CD8-positive, alpha-beta memory T cell (primary cell): ENCODE data around the gene INKA2. TPM values are rescaled to one million over a fixed set of nuclear protein-coding genes. Genes with fewer than 3 reads are reported as not detected.

Source experiments
- CTCF ChIA-PET: fragments of 350-600 bp; sonication (Branson Sonifier 250); formaldehyde crosslinking; loops from one replicate; lab custom pipeline; 2021; ENCODE audit warnings: antibody characterized with exemption; lab: Charles Lee
- POLR2A ChIA-PET: fragments of 350-600 bp; sonication (Branson Sonifier 250); formaldehyde crosslinking; loops from one replicate; lab custom pipeline; 2021; ENCODE audit warnings: antibody characterized with exemption; lab: Charles Lee
- DNase-seq, 5 donors: peaks; one replicate each; pipeline versions ENCODE4 v3.0.0 to v3.0.0-alpha.2; 2020 to 2022; ENCODE audit warnings: mixed read lengths in 1 of 5
- H3K27ac ChIP-seq: one replicate; pipeline ENCODE4 v1.7.0; 2013; ENCODE audit warnings: low read depth, mild to moderate bottlenecking, low read length, moderate library complexity
- H3K27me3 ChIP-seq: 2 replicates; pipeline ENCODE4 v1.7.0; 2013; ENCODE audit warnings: low read length, mild to moderate bottlenecking; ENCODE audit not compliant: insufficient read depth, poor library complexity, severe bottlenecking
- H3K36me3 ChIP-seq: 2 replicates; pipeline ENCODE4 v1.7.0; 2013; ENCODE audit warnings: mild to moderate bottlenecking, low read length, moderate library complexity; ENCODE audit not compliant: insufficient read depth
- H3K4me1 ChIP-seq: 2 replicates; pipeline ENCODE4 v1.7.0; 2013; ENCODE audit warnings: mild to moderate bottlenecking, low read length, moderate library complexity; ENCODE audit not compliant: insufficient read depth
- H3K4me3 ChIP-seq: 2 replicates; pipeline ENCODE4 v1.7.0; 2013; ENCODE audit warnings: mild to moderate bottlenecking, low read length
- H3K9me3 ChIP-seq: 2 replicates; pipeline ENCODE4 v1.7.0; 2013; ENCODE audit warnings: mild to moderate bottlenecking, low read length
- H3K27ac Mint-ChIP-seq, 8 donors: one replicate each; pipeline ENCODE4 v1.8.0; 2020 to 2021; ENCODE audit warnings: mixed read lengths in 8 of 8, mild to moderate bottlenecking in 6 of 8, inconsistent platforms in 3 of 8, moderate library complexity in 3 of 8
- H3K27me3 Mint-ChIP-seq, 2 donors: one replicate each; pipeline ENCODE4 v1.8.0; 2020 to 2021; ENCODE audit warnings: mixed read lengths in 2 of 2, mild to moderate bottlenecking in 1 of 2, moderate library complexity in 1 of 2
- H3K36me3 Mint-ChIP-seq, 3 donors: one replicate each; pipeline ENCODE4 v1.8.0; 2020 to 2021; ENCODE audit warnings: mixed read lengths in 3 of 3, inconsistent platforms in 1 of 3, mild to moderate bottlenecking in 1 of 3
- H3K4me1 Mint-ChIP-seq, 3 donors: one replicate each; pipeline ENCODE4 v1.8.0; 2020 to 2021; ENCODE audit warnings: mixed read lengths in 3 of 3, inconsistent platforms in 1 of 3, mild to moderate bottlenecking in 1 of 3
- H3K4me3 Mint-ChIP-seq, 7 donors: one replicate each; pipeline ENCODE4 v1.8.0; 2020 to 2021; ENCODE audit warnings: mixed read lengths in 7 of 7, mild to moderate bottlenecking in 6 of 7, moderate library complexity in 4 of 7, inconsistent platforms in 2 of 7
- H3K9me3 Mint-ChIP-seq, 5 donors: one replicate each; pipeline ENCODE4 v1.8.0; 2020 to 2022; ENCODE audit warnings: mixed read lengths in 5 of 5, mild to moderate bottlenecking in 3 of 5, moderate library complexity in 2 of 5, inconsistent platforms in 1 of 5
- polyA plus RNA-seq: library from polyadenylated mRNA; unstranded; fragments of 300-500 nt; fragmentation: Illumina TruSeq; gene quantifications from one replicate; pipeline ENCODE4 v1.2.3, GENCODE V29; 2021
- total RNA-seq, 2 experiments: library from RNA; stranded (reverse); gene quantifications; one replicate each; pipeline ENCODE4 v1.2.3, GENCODE V29; 2021

INKA2 gene
- total and polyA plus RNA-seq, 3 experiments from 2014 or later = 1.8 to 3.8 TPM; not detected in 1

GRCh38 chr1:111723091-111723806, 15.9 kb downstream of the INKA2 start:
- Histone ChIP-seq H3K4me1 (peaks cover 10% of the 10 kb centered on the region), H3K4me3 (no peak overlapping the region), H3K36me3 (no peaks in the 10 kb centered on the region), H3K9me3 (no peaks in the 10 kb centered on the region), H3K27ac (no peak overlapping the region), H3K27me3 (no peaks in the 10 kb centered on the region)
- Mint-ChIP-seq H3K4me1 (peaks cover 16 to 27% (median 27%) of the 10 kb centered on the region in 3 donors), H3K27ac (peak overlapping the region; percentile 19 to 91 (median 78)), H3K9me3 (no peaks in the 10 kb centered on the region), H3K27me3 (peaks cover 0 to 2% of the 10 kb centered on the region in 2 donors), H3K36me3 (no peaks in the 10 kb centered on the region), H3K4me3 (no peak overlapping the region)
- POLR2A ChIA-PET = no interaction called here
- peak in 1 of 5 donors; percentile 29 for DNase-seq
- CTCF ChIA-PET = no interaction called here

GRCh38 chr1:111720977-111721786, 18.0 kb downstream of the INKA2 start:
- no peak for DNase-seq
- Mint-ChIP-seq H3K36me3 (peaks cover 3 to 14% (median 5%) of the 10 kb centered on the region in 3 donors), H3K27ac (peak overlapping the region; percentile 38 to 85 (median 80)), H3K9me3 (no peaks in the 10 kb centered on the region), H3K4me1 (peaks cover 16 to 29% (median 27%) of the 10 kb centered on the region in 3 donors), H3K27me3 (peaks cover 0 to 2% of the 10 kb centered on the region in 2 donors), H3K4me3 (no peak overlapping the region)
- POLR2A ChIA-PET = no interaction called here
- H3K4me1 ChIP-seq = peaks cover 10% of the 10 kb centered on the region
- no peaks in the 10 kb centered on the region for H3K27me3 ChIP-seq
- CTCF ChIA-PET = no interaction called here
- no peaks in the 10 kb centered on the region for H3K36me3 ChIP-seq
- H3K27ac ChIP-seq = no peak overlapping the region
- H3K4me3 ChIP-seq = no peak overlapping the region
- H3K9me3 ChIP-seq = no peaks in the 10 kb centered on the region

- Mint-ChIP-seq H3K36me3 (peaks cover 3 to 18% (median 5%) of the 10 kb centered on the region in 3 donors), H3K27me3 (peaks cover 0 to 2% of the 10 kb centered on the region in 2 donors), H3K4me3 (no peak overlapping the region), H3K9me3 (no peaks in the 10 kb centered on the region), H3K4me1 (peaks cover 16 to 29% (median 27%) of the 10 kb centered on the region in 3 donors), H3K27ac (peak overlapping the region; percentile 26 to 85 (median 63))
- ChIA-PET CTCF (interaction anchor here (1.2 kb wide), 1 partner anchor 15 kb away, joined by 3 read pairs; no protein-coding TSS in a partner anchor), POLR2A (no interaction called here)
- Histone ChIP-seq H3K36me3 (no peaks in the 10 kb centered on the region), H3K27ac (no peak overlapping the region), H3K4me3 (no peak overlapping the region), H3K4me1 (peaks cover 10% of the 10 kb centered on the region), H3K9me3 (no peaks in the 10 kb centered on the region), H3K27me3 (no peaks in the 10 kb centered on the region)
- no peak for DNase-seq
These were observed 18.8 kb downstream of the INKA2 start for GRCh38 chr1:111720274-111720976.

GRCh38 chr1:111719674-111720132, 19.5 kb downstream of the INKA2 start:
- ChIA-PET POLR2A (no interaction called here), CTCF (interaction anchor here (1.2 kb wide), 1 partner anchor 14 kb away, joined by 3 read pairs; no protein-coding TSS in a partner anchor)
- Histone ChIP-seq H3K4me3 (no peak overlapping the region), H3K27ac (no peak overlapping the region), H3K9me3 (no peaks in the 10 kb centered on the region), H3K4me1 (peaks cover 10% of the 10 kb centered on the region), H3K36me3 (no peaks in the 10 kb centered on the region), H3K27me3 (no peaks in the 10 kb centered on the region)
- H3K4me1 Mint-ChIP-seq = peaks cover 15 to 29% (median 27%) of the 10 kb centered on the region in 3 donors
- peaks cover 3 to 23% (median 5%) of the 10 kb centered on the region in 3 donors for H3K36me3 Mint-ChIP-seq
- peak overlapping the region in 3 of 8 donors; percentile 40 to 75 (median 74) for H3K27ac Mint-ChIP-seq
- peaks cover 0 to 2% of the 10 kb centered on the region in 2 donors for H3K27me3 Mint-ChIP-seq
- no peak for DNase-seq
- no peaks in the 10 kb centered on the region for H3K9me3 Mint-ChIP-seq
- no peak overlapping the region for H3K4me3 Mint-ChIP-seq

GRCh38 chr1:111719135-111719534, 20.1 kb downstream of the INKA2 start:
- H3K9me3 Mint-ChIP-seq = no peaks in the 10 kb centered on the region
- ChIA-PET POLR2A (no interaction called here), CTCF (interaction anchor here (1.2 kb wide), 1 partner anchor 14 kb away, joined by 3 read pairs; no protein-coding TSS in a partner anchor)
- no peak overlapping the region for H3K4me3 ChIP-seq
- H3K36me3 ChIP-seq = no peaks in the 10 kb centered on the region
- H3K27me3 Mint-ChIP-seq = peaks cover 0 to 2% of the 10 kb centered on the region in 2 donors
- peaks cover 3 to 23% (median 5%) of the 10 kb centered on the region in 3 donors for H3K36me3 Mint-ChIP-seq
- no peak for DNase-seq
- no peaks in the 10 kb centered on the region for H3K27me3 ChIP-seq
- H3K27ac ChIP-seq = no peak overlapping the region
- H3K27ac Mint-ChIP-seq = peak overlapping the region in 1 of 8 donors; percentile 3
- peaks cover 14 to 27% (median 24%) of the 10 kb centered on the region in 3 donors for H3K4me1 Mint-ChIP-seq
- peaks cover 8% of the 10 kb centered on the region for H3K4me1 ChIP-seq
- H3K9me3 ChIP-seq = no peaks in the 10 kb centered on the region
- no peak overlapping the region for H3K4me3 Mint-ChIP-seq

GRCh38 chr1:111717450-111717849, 21.7 kb downstream of the INKA2 start:
- Histone ChIP-seq H3K4me1 (no peaks in the 10 kb centered on the region), H3K36me3 (no peaks in the 10 kb centered on the region), H3K4me3 (no peak overlapping the region), H3K27me3 (no peaks in the 10 kb centered on the region), H3K9me3 (no peaks in the 10 kb centered on the region), H3K27ac (no peak overlapping the region)
- H3K27ac Mint-ChIP-seq = peak overlapping the region in 1 of 8 donors; percentile 42
- H3K4me1 Mint-ChIP-seq = peaks cover 1 to 10% (median 7%) of the 10 kb centered on the region in 3 donors
- H3K9me3 Mint-ChIP-seq = no peaks in the 10 kb centered on the region
- no peak for DNase-seq
- H3K4me3 Mint-ChIP-seq = no peak overlapping the region
- POLR2A ChIA-PET = no interaction called here
- CTCF ChIA-PET = interaction anchor here (4.7 kb wide), 1 partner anchor 50 kb away, joined by 44 read pairs; no protein-coding TSS in a partner anchor
- H3K36me3 Mint-ChIP-seq = peaks cover 3 to 29% (median 5%) of the 10 kb centered on the region in 3 donors
- peaks cover 0 to 2% of the 10 kb centered on the region in 2 donors for H3K27me3 Mint-ChIP-seq

- ChIA-PET CTCF (interaction anchor here (0.7 to 5.7 kb wide), 7 partner anchors 13 to 208 kb away, joined by 3 to 51 read pairs (median 13); no protein-coding TSS in a partner anchor), POLR2A (no interaction called here)
- Histone ChIP-seq H3K4me3 (no peak overlapping the region), H3K4me1 (no peaks in the 10 kb centered on the region), H3K27ac (no peak overlapping the region), H3K27me3 (no peaks in the 10 kb centered on the region), H3K36me3 (no peaks in the 10 kb centered on the region), H3K9me3 (no peaks in the 10 kb centered on the region)
- H3K4me3 Mint-ChIP-seq = no peak overlapping the region
- H3K4me1 Mint-ChIP-seq = peaks cover 0 to 8% (median 1%) of the 10 kb centered on the region in 3 donors
- DNase-seq = no peak
- H3K27me3 Mint-ChIP-seq = peaks cover 0 to 2% of the 10 kb centered on the region in 2 donors
- no peak overlapping the region for H3K27ac Mint-ChIP-seq
- peaks cover 3 to 38% (median 5%) of the 10 kb centered on the region in 3 donors for H3K36me3 Mint-ChIP-seq
- H3K9me3 Mint-ChIP-seq = no peaks in the 10 kb centered on the region
These were observed 22.9 kb downstream of the INKA2 start for GRCh38 chr1:111716333-111716732.
